NOMO-1 treated with dmso at 0.1 percent for 144 hours (cell line): ENCODE measurements around the gene GATC.
"Not testable (repeated sequence)": the region's sequence is repeated elsewhere in the genome, so short reads cannot be mapped to it uniquely, and the experiment has no call there.

Experiments
- DNase-seq: peaks from one replicate; lab custom pipeline; 2025; ENCODE audit not compliant: unreplicated experiment; lab: John Stamatoyannopoulos, UW

The GATC gene

DNA sequence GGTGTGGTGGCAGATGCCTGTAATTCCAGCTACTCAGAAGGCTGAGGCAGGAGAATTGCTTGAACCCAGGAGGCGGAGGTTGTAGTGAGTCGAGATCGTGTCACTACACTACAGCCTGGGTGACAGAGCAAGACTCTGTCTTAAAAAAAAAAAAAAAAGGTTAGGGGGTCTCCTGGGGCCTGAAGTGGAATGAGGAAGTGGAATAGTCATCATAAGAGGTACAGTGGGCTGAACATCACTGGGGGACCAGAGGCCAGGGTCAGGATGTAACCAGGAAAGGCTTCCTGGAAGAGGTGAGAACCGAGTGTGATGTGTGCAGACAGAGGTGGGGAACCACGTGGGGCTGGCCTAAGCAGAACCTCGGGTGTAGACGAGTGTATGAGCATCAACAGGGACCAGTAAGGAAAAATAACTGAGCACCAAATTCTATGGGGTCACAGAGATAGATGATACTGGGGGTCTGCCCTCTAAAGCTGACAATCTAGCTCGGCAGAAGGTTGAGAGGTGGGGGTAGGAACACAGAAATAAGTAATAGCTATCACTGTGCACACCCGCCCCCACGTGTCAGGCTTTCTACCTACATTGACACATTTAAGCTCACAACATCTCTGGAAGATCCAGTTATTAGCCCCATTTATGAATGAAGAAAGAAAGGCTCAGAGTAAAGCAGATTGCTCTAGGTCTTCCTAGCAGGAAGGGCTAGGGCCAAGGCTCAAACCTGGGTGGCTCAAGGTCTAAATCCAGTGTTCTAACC lies 13.3 kb upstream of the GATC start:
- DNase-seq: no peak

DNA sequence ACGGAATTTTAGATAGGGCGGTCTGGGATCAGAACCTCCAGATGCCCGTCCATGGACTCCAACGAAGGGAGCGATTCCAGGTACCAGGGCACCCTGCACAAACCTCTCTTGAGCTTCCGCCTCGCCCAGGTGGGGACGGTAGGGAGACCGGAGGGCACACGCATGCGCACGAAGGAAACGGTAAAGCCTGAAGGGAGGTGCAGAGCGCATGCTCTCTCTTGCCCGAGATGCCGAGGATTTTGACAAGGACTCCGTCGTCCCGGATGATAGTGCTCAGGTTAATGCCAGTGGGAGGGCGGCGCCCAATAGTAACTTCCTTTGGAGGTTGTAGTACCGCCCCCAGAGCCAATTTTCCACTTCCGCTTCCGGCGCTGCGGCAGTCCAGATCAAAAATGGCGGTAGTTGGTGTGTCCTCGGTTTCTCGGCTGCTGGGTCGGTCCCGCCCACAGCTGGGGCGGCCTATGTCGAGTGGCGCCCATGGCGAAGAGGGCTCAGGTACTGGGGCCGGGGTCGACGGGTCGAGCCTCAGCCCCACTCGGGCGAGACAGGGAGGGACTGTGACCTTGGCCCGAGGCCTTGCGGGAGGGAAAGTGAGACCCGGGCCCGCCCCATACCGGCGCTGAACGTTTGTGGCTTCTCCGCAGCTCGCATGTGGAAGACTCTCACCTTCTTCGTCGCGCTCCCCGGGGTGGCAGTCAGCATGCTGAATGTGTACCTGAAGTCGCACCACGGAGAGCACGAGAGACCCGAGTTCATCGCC lies 8.3 kb upstream of the GATC start, which contains the start of gene COX6A1:
Gene COX6A1, plus strand, starts transcription at position 379 of the 760 bp plus-strand sequence. Its CDS starts 14 bp downstream, at position 393.
- DNase-seq: peak; percentile 97

DNA sequence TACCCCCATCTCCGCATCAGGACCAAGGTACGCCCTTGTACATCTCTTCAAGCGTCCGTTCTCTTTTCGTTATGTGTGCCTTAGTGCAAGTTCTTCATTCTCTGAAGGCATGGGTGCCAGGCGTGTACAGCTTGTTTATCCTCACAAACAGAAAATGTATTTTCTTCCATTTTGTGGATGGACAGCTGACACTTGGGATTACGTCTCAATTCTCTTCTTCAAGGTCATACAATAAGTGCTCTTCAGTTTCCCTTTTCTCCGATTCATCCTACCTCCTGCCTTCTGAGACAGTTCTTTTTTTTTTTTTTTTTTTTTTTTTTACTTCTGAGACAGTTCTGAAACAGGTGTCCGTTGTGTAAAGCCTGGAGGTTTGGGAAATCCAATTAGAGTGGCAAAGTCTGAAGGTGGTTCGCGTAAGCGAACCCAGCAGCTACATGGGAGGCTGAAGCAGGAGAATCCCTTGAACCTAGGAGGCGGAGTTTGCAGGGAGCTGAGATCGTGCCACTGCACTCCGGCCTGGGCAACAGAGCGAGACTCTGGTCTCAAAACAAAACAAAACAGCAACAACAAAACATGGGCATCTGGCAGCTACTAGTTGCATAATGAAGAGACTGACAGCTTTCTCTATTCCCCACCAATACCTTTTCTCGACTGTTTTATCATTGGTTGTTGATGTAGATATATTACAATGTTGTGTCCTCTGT lies 7.6 kb upstream of the GATC start:
- DNase-seq: no peak

DNA sequence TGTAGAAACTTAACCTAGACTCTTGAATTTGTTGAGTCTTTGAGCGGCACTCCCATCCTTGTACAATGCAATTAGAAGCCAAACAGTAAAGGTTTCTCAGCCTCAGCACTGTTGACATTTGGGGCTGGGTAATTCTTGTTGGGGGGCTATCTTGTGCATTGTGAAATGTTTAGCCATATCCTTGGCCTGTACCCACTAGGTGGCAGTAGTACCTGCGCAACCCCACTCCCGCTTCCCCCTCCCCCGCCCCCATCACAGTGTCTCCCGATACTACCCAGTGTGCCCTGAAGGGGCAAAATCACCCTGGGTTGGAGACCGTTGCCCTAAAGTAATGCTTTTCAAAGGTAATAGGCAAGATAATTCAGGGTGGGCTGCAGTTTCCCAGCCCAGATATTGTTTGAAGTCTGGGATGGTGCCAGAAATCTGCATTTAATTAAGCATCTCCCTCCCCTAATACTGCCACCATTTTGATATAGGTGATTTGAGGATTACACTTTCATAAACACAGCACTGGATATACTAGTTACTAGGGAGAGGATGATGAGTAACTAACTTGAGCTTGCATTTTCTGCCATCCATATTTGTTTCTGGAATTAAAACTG lies 6.5 kb upstream of the GATC start:
- DNase-seq: peak; percentile 23

DNA sequence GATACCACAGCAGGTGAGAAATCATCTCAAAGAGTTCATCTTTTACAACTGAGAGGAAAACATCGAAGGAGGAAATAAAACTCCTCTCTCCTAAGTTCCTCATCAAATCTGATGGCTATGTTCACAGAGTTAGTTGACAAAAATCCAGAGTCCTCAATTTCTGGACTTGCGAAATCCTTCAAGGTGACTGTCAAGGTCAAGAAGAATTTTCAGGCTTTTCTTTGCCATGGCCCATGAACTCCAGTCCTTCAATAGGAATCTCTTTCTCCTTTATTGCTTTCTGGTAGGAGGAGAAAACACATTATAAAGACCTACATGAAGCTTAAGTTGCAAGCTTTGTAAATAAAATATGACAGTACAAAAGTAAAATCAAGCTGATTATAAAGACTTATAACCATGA lies 1.6 kb upstream of the GATC start:
- no peak for DNase-seq

DNA sequence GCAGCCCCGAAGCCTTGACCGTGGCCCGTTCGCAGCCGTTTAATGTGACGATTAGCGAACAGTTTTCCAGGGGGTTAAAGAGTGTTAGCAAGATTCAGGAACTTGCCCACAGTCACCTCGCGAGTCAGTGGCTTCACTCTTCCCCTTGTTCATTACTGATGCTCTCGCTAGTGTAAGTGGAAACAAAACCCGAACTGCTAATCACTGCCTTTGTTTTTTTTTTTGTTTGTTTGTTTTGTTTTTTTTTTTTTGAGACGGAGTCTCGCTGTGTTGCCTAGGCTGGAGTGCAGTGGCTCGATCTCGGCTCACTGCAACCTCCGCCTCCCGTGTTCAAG lies 567 bp downstream of the GATC start:
- not testable (repeated sequence) for DNase-seq

DNA sequence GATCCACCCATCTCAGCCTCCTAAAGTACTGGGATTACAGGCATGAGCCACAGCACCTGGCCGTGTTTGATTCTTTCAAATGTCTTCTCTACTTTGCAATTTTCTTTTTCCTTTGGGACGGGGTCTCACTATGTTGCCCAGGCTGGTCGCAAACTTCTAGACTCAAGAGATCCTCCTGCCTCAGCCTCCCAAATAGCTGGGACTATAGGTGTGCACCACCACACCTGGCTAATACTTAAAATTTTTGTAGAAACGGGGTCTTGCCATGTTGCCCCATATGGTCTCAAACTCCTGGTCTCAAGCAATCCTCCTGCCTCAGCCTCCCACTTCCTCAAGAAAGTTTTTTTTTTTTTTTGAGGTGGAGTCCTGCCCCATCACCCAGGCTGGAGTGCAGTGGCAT lies 1.7 kb downstream of the GATC start:
- DNase-seq: no peak

DNA sequence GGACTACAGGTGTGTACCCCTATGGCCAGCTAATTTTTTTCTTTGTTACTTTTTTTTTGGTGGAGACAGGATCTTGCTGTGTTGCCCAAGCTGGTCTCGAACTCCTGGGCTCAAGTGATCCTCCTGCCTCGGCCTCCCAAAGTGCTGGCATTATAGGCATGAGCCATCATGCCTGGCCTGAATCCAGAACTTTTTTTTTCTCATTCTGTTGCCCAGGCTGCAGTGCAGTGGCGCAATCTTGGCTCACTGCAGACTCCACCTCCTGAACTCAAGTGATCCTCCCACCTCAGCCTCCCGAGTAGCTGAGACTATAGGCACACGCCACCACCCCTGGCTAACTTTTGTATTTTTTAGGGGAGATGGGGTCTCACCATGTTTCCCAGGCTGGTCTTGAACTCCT lies 6.3 kb downstream of the GATC start:
- not testable (repeated sequence) for DNase-seq

DNA sequence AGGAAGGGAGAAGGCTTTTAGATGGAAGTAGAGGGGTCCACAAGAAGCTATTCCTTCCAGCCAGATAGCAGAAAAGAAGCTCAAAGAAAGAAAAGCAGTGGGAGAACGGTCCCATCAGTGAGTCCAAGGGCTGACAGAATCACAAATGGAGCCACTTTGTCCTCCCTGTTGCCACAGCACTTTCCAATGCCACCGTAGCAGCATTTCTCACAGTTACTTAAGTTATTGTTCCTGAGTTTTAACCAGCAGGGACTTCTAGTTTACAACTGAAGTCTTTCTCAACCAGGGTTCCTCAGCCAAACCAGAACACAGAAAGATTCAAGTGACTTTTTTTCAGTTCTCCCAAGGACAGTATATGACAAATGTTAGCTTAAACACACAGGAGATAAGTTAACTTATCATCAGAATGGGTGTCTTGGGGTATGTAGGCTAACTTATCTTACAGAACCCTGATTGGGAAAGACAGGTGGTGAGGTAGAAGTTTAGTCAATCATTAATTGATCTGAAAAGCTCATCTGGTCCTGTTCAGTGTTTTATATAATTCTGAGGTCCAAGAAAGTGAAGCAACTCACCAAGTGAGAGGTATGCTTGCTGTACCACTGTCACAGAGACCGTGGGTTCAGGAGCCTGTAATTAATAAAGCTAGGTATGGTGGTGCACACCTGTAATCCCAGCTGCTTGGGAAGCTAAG lies 7.0 kb downstream of the GATC start:
- no peak for DNase-seq

DNA sequence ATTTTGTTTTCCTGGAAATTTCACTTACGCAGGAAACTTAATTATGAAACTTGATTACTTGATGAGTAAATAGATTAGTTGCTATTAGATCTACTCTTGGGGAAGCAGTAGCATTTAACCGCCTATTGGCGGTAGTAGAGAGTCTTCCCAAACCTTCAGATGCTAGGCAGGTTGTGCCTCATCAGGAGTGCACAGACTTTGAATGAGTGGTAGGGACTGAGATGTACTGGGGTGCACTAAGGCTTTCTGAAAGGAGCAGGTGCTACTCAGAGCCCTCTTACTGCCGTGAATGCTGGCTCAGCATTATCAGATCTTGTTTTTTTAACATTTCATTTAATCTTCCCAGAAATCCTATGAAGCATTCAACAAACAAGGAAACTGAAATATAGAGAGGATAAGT lies 7.7 kb downstream of the GATC start:
- peak; percentile 33 for DNase-seq

DNA sequence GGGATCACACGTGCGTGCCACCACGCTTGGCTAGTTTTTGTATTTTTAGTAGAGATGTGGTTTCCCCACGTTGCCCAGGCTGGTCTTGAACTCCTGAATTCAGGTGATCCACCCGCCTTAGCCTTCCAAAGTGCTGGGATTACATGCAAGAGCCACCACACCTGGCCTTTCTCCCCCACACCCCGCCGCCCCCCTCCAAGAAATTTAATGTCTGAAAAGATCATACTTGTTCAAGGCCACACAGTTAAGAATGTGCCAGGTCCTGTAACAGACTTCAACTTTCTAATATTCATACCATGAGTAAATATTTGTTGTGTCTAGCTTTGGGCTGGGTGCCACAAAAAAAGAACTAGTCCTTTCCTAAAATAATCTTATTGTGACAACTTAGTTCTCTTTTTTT lies 9.1 kb downstream of the GATC start:
- DNase-seq: no peak

DNA sequence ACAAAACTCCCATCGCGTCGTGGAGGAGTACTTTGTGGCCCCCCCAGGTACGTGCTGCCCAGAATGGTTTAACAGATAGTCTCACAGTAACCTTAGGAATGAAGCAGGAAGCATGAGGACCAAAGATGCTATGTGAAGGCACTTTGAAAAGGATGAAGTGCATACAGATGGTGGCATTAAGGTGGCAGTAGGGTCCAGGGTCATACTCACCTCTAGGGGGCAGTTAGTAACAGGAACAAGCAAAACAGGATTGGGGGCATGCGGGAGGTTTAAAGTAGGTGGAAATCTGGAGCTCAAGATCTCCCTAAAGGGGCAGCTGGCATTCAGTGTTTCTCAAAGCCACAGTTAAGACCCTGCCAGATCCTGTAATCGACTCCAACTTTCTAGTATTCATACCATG lies 10.9 kb downstream of the GATC start:
- no peak for DNase-seq

DNA sequence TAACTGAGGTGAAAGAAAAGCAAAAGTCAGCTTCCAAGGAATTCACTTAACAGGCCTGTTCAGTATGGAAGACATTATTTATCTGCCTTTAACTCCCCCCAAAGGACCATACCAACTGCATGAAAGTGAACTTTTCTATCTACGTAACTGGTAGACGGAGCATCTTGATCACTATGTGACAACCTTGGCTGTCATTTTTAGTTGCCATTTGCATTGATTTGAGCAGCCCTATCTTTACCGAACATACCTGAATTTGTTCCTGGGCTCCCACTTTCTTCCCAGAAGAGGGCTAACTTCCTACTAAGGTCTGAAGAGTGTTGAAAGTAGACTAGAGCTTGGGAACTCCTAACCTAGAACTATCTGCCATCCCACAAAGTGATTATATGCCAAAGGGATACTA lies 13.9 kb downstream of the GATC start:
- DNase-seq: no peak

DNA sequence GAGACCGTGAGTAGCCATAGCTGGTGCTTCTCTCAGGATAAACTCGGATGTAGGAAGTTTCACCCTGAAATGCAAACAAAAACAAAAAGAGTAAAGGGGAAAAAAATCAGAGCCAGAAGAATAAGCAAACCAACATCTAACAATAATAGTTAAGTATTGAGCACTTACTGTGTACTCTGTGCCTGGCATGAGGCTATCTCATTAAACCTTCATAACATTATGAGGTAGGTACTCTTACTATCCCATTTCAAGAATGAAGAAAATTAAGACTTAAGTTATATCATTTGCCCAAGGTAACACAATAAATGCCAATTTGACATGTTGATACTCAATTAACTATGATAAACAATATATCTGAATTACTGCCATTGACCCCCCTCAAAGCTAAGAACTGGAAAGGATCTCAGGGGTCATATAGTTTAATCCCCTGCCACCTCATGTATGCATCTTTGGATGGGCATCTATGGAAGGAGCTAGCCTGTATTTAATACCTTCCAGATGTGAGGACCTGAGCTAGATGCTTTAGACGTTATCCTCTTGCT lies 15.9 kb downstream of the GATC start:
- no peak for DNase-seq

DNA sequence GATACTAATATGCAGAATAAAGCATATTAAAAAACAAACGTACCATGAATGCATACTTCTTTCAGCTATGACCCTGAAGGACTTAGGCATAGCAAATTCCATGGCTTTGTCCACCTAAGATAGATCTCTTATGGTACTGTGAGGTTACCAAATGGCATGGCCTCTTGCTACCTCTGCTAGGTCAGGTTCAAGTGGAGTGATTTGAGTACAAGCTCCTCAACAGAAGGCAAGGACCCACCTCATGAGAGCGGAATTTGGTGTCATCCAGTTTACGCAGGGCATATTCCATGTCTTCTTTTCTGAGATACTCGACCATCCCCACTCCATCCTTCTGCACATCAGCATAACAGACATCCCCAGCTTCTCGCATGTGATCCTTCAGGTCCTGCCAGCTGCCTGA lies 17.5 kb downstream of the GATC start:
- DNase-seq: no peak

DNA sequence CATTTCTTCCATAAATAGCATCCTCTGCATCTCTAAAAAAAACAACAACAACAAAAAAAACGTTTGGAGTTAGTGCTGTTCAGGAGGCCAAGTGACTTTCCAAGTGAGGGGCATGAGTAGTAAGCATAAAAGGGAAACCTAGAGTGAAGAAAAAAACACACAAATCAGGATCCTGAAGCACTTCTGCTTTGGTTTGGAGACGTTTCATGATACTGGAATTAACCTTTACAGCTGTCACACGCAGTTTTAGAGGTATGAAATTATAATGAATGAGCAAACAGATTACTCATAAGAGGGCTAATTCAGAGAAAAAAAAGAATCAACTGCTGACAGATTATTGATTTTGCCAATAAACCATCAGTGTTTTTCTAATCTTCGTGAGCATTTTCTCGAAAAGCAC lies 19.5 kb downstream of the GATC start:
- no peak for DNase-seq

DNA sequence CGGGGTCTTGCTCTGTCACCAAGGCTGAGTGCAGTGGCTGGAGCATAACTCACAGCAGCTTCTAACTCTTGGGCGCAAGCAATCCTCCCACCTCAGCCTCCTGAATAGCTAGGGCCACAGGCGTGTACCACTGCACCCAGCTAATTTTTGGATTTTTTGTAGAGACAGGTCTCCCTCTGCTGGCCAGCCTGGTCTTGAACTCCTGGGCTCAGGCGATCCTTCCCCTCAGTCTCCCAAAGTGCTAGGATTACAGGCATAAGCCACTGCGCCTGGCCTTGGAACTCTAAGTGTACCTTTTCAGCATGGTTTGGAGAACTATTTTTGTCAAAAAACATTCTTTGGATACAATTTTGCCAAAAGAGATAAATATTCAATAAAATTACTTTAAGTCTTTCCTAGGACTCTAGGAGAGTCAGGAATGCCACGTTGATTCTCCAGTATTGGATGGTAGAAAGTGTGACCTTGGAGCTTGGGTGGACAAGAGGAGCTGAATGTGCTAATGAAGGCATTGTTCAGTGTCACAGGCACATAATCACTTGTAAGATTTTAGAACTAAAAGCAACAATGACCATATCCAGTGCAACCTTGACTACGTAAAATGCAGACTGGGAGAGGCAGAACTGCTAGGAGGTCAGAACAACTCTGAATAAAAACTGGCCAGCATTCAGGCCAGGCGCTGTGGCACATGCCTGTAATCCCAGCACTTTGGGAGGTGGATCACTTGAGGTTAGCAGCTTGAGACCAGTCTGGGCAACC lies 20.5 kb downstream of the GATC start:
- DNase-seq: no peak

DNA sequence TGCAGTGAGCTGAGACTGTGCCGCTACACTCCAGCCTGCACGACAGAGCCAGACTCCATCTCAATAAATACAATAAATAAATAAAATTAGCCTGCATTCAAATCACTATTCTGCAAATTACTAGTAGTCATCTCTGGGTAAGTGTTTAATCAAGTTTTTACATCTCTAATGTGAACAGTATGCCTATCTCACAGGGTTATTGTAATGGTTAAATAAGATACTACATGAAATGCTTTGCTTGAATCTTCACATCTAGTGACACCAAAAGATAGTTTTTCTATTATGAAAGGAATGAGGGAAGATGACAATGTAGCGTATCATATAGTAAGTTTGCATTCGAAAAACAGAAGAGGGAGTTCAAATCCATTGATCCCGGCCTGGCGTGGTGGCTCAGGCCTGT lies 21.2 kb downstream of the GATC start:
- no peak for DNase-seq

DNA sequence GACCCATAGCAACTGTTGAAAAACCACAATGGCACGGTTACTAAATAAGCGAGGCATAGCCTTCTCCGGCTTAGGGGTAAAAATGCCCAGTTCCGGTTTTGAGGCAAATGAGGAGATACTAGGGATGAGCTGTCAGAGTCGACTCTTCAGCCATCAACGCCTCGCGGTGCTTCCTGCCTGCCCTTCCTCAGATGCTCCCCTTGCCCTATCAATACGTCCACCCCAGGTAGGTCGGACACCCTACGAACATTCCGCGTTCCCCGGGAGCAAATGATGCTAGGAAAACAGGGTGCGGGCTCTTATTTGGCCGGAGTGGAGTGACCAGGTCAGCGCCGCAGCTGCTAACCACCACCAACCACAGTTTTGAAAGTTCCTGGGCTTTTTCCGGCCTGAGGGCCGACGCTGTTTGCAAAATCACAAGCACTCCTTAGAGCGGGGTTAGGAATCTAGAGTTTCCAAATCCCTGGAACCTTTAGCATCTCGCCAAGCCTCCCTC lies 22.1 kb downstream of the GATC start:
- peak; percentile 21 for DNase-seq
